IMR-90 (cell line): ENCODE measurements around the gene ARID4B. TPM values are rescaled to one million over a fixed set of nuclear protein-coding genes. Genes with fewer than 3 reads are reported as not detected.
A peak's percentile ranks its signal among the peaks of the same experiment; 100 is the strongest.

Source experiments
- ATAC-seq: fragments of 200-7000 bp; cut with Tn5 transposase; 2 replicates; pipeline ENCODE4 v1.9.1; 2020; ENCODE audit warnings: low read depth, mild to moderate bottlenecking, moderate library complexity
- BruUV-seq: library from RNA; stranded (reverse); fragments of 400-500 nt; replicated peaks from 2 replicates; lab custom pipeline; 2021; lab: Mats Ljungman, UMichigan
- CTCF ChIA-PET: fragments of 300-600 bp; formaldehyde crosslinking; extraction: SDS; loops from one replicate; lab custom pipeline; 2021; ENCODE audit warnings: antibody characterized with exemption; lab: Yijun Ruan, JAX
- POLR2A ChIA-PET: fragments of 300-600 bp; sonication (Branson Sonifier 250); formaldehyde crosslinking; loops from one replicate; lab custom pipeline; 2022; ENCODE audit warnings: antibody characterized with exemption; ENCODE audit not compliant: unreplicated experiment; lab: Charles Lee
- DNase-seq: peaks from one replicate; pipeline ENCODE4 v3.0.0; 2013
- H2AFZ ChIP-seq: replicated peaks from 2 replicates; pipeline ENCODE3; 2013; ENCODE audit warnings: low read length, mild to moderate bottlenecking; ENCODE audit not compliant: poor library complexity
- H2AK5ac ChIP-seq: 2 replicates; pipeline ENCODE4 v1.6.1; 2013; ENCODE audit warnings: low read depth, low read length, inconsistent platforms
- H2AK9ac ChIP-seq: replicated peaks from 2 replicates; pipeline ENCODE3; 2013; ENCODE audit warnings: mild to moderate bottlenecking, low read depth, low read length, moderate library complexity; ENCODE audit not compliant: poor library complexity
- H2BK120ac ChIP-seq: 2 replicates; pipeline ENCODE4 v1.6.1; 2013; ENCODE audit warnings: low read depth, low read length, inconsistent platforms
- H2BK15ac ChIP-seq: 3 replicates; pipeline ENCODE4 v1.6.1; 2013; ENCODE audit warnings: low read depth, low read length, inconsistent platforms
- H2BK20ac ChIP-seq: 2 replicates; pipeline ENCODE4 v1.6.1; 2013; ENCODE audit warnings: low read depth, mild to moderate bottlenecking, inconsistent platforms, low read length, moderate library complexity
- H2BK5ac ChIP-seq: 2 replicates; pipeline ENCODE4 v1.6.1; 2013; ENCODE audit warnings: mild to moderate bottlenecking, low read depth, low read length, inconsistent platforms; ENCODE audit not compliant: poor library complexity, severe bottlenecking
- H3K14ac ChIP-seq: replicated peaks from 2 replicates; pipeline ENCODE4 v1.6.1; 2013; ENCODE audit warnings: low read depth, low read length, inconsistent platforms
- H3K18ac ChIP-seq: 2 replicates; pipeline ENCODE4 v1.6.1; 2013; ENCODE audit warnings: low read depth, low read length, control low read depth
- H3K23ac ChIP-seq: 2 replicates; pipeline ENCODE4 v1.6.1; 2013; ENCODE audit warnings: low read depth, low read length, inconsistent platforms
- H3K27ac ChIP-seq: 2 replicates; pipeline ENCODE4 v1.5.1; 2013; ENCODE audit warnings: mild to moderate bottlenecking, control low read depth, low read length; ENCODE audit not compliant: insufficient read depth
- H3K27me3 ChIP-seq: 2 replicates; pipeline ENCODE4 v1.6.1; 2013; ENCODE audit warnings: low read length; ENCODE audit not compliant: control insufficient read depth, insufficient read depth
- H3K36me3 ChIP-seq: 2 replicates; pipeline ENCODE4 v1.6.1; 2013; ENCODE audit warnings: low read length, mixed read lengths; ENCODE audit not compliant: control insufficient read depth, insufficient read depth
- H3K4ac ChIP-seq: 2 replicates; pipeline ENCODE4 v1.6.1; 2013; ENCODE audit warnings: low read depth, low read length, inconsistent platforms
- H3K4me1 ChIP-seq: 2 replicates; pipeline ENCODE4 v1.6.1; 2013; ENCODE audit warnings: low read length, mixed read lengths; ENCODE audit not compliant: control insufficient read depth, insufficient read depth
- H3K4me2 ChIP-seq: 2 replicates; pipeline ENCODE4 v1.6.1; 2013; ENCODE audit warnings: low read depth, mild to moderate bottlenecking, control low read depth, low read length, moderate library complexity
- H3K4me3 ChIP-seq: 2 replicates; pipeline ENCODE4 v1.5.1; 2013; ENCODE audit warnings: low read depth, mild to moderate bottlenecking, control low read depth, low read length, moderate library complexity; ENCODE audit not compliant: insufficient read depth
- H3K56ac ChIP-seq: 2 replicates; pipeline ENCODE4 v1.6.1; 2013; ENCODE audit warnings: low read length, inconsistent platforms; ENCODE audit not compliant: insufficient read depth; ENCODE audit errors: extremely low read depth
- H3K79me1 ChIP-seq, 2 experiments: 2 replicates each; pipeline ENCODE4 v1.6.1; 2013; ENCODE audit warnings: low read length in 2 of 2, inconsistent platforms in 1 of 2, low read depth in 1 of 2
- H3K9ac ChIP-seq: 2 replicates; pipeline ENCODE4 v1.6.1; 2013; ENCODE audit warnings: low read depth, low read length, control low read depth
- H3K9me1 ChIP-seq: 2 replicates; pipeline ENCODE4 v1.6.1; 2013; ENCODE audit warnings: low read length, inconsistent platforms; ENCODE audit not compliant: insufficient read depth
- H3K9me3 ChIP-seq: 2 replicates; pipeline ENCODE4 v1.6.1; 2013; ENCODE audit warnings: low read length; ENCODE audit not compliant: control insufficient read depth, insufficient read depth
- H4K20me1 ChIP-seq: 2 replicates; pipeline ENCODE4 v1.6.1; 2013; ENCODE audit warnings: low read length, inconsistent platforms; ENCODE audit not compliant: insufficient read depth
- H4K5ac ChIP-seq: 2 replicates; pipeline ENCODE4 v1.6.1; 2013; ENCODE audit warnings: mild to moderate bottlenecking, low read depth, low read length, control low read depth
- H4K8ac ChIP-seq, 2 experiments: 2 replicates each; pipeline ENCODE4 v1.6.1; 2013; ENCODE audit warnings: low read depth in 2 of 2, low read length in 2 of 2, control low read depth in 1 of 2, inconsistent platforms in 1 of 2
- H4K91ac ChIP-seq: 2 replicates; pipeline ENCODE4 v1.6.1; 2013; ENCODE audit warnings: low read depth, low read length, inconsistent platforms; ENCODE audit not compliant: insufficient read depth
- CHD1 ChIP-seq: IDR thresholded peaks from 2 replicates; pipeline ENCODE4 v1.6.1; 2012; ENCODE audit warnings: low read depth, low read length, improper control_type of control experiment
- FOS ChIP-seq: fragments of 150-350 bp; IDR thresholded peaks from 2 replicates; pipeline ENCODE4 v1.6.1; 2016; ENCODE audit warnings: low read depth, low read length
- WGBS, 2 experiments: methylation state at CpG; one replicate each; pipeline versions ENCODE4 v1.1.5 to v1.1.7; 2013; ENCODE audit warnings: missing lambda C conversion rate in 2 of 2; ENCODE audit not compliant: insufficient read length in 1 of 2; ENCODE audit errors: extremely low coverage in 2 of 2; 5-methylcytosine and 5-hydroxymethylcytosine counted together
- dilution Hi-C: fragments of 300-500 bp; cut with HindIII; formaldehyde crosslinking; loops from one replicate; pipeline ENCODE4 v1.14.3; 2018; ENCODE audit warnings: low sequenced_read_pairs; ENCODE audit not compliant: unreplicated experiment
- in situ Hi-C: fragments of 300-500 bp; cut with MboI; formaldehyde crosslinking; loops from 3 replicates; pipeline ENCODE4 v1.14.3; 2019; ENCODE audit warnings: low sequenced_read_pairs, inconsistent platforms, mixed read lengths
- intact Hi-C: fragments of 100-400 bp; cut with micrococcal nuclease; formaldehyde crosslinking; loops from 2 replicates; pipeline ENCODE4 v1.10.0; 2022
- polyA plus RNA-seq, 3 experiments: library from polyadenylated mRNA; depleted of rRNA; stranded (reverse); fragments of >200 nt; gene quantifications; 2 replicates each; pipeline ENCODE4 v1.2.3, GENCODE V29; 2012; ENCODE audit warnings: low replicate concordance in 1 of 3
- total RNA-seq: library from RNA; depleted of rRNA; stranded (reverse); fragments of >200 nt; gene quantifications from 2 replicates; pipeline ENCODE4 v1.2.3, GENCODE V29; 2012
- TF ChIP-seq, protein P1 (sequence below): conservative IDR thresholded peaks from 2 replicates; pipeline ENCODE4 v1.5.1; 2012; ENCODE audit warnings: mild to moderate bottlenecking, low read depth, low read length, improper control_type of control experiment
- TF ChIP-seq, protein P2 (sequence below): fragments of 150-350 bp; IDR thresholded peaks from 2 replicates; pipeline ENCODE4 v1.6.1; 2017; ENCODE audit warnings: mild to moderate bottlenecking, antibody characterized with exemption, low read length, low read depth

ARID4B gene
- total and polyA plus RNA-seq, 2 of the 4 experiments (the other 2 are of a cell fraction), result 8.5 to 16.0 TPM

DNA sequence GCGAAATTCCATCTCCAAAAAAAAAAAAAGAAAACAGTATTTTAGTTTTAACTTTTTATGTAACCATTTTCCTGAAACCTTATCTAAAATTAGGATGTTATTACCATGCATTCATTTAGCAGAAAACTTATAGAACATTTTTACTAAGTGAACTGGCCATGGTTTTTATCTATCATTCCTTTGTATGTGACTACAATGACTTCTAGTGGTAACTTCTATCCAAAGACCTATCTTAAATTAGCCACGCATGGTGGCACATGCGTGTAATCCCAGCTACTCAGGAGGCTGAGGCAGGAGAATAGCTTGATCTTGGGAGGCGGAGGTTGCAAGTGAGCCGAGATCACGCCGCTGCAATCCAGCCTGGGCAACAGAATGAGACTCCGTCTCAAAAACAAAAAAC lies 11.8 kb upstream of the ARID4B start:
- intact Hi-C loops (no loop called here), dilution Hi-C loops (no loop called here), in situ Hi-C loops (no loop called here)
- Histone ChIP-seq H2BK20ac (no peak overlapping the region), H3K23ac (no peak overlapping the region), H3K27me3 (no peaks in the 10 kb centered on the region), H3K79me1 (peaks cover 16 to 25% of the 10 kb centered on the region in 2 experiments; a peak in 3 of 4 replicates), H3K14ac (no peak overlapping the region), H2BK120ac (no peak overlapping the region), H3K4me2 (no peak overlapping the region), H3K4ac (no peak overlapping the region), H3K9ac (no peak overlapping the region), H4K20me1 (no peaks in the 10 kb centered on the region), H2AFZ (no peak overlapping the region), H3K56ac (no peak overlapping the region), H3K4me3 (no peak overlapping the region), H3K4me1 (peaks cover 2% of the 10 kb centered on the region), H2BK15ac (no peak overlapping the region), H4K5ac (no peak overlapping the region), H4K91ac (no peak overlapping the region), H3K27ac (no peak overlapping the region), H2BK5ac (no peak overlapping the region), H3K9me3 (no peaks in the 10 kb centered on the region), H2AK9ac (no peak overlapping the region), H2AK5ac (no peak overlapping the region), H3K18ac (no peak overlapping the region), H4K8ac (no peak overlapping the region), H3K9me1 (no peaks in the 10 kb centered on the region), H3K36me3 (peaks cover 27% of the 10 kb centered on the region)
- no TSS peak for BruUV-seq
- POLR2A ChIA-PET, result no interaction called here
- ATAC-seq (no peak), DNase-seq (no peak)
- TF ChIP-seq FOS, result no peak
- TF ChIP-seq, protein P1, sequence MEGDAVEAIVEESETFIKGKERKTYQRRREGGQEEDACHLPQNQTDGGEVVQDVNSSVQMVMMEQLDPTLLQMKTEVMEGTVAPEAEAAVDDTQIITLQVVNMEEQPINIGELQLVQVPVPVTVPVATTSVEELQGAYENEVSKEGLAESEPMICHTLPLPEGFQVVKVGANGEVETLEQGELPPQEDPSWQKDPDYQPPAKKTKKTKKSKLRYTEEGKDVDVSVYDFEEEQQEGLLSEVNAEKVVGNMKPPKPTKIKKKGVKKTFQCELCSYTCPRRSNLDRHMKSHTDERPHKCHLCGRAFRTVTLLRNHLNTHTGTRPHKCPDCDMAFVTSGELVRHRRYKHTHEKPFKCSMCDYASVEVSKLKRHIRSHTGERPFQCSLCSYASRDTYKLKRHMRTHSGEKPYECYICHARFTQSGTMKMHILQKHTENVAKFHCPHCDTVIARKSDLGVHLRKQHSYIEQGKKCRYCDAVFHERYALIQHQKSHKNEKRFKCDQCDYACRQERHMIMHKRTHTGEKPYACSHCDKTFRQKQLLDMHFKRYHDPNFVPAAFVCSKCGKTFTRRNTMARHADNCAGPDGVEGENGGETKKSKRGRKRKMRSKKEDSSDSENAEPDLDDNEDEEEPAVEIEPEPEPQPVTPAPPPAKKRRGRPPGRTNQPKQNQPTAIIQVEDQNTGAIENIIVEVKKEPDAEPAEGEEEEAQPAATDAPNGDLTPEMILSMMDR, result peak; percentile 7; the same call in 1 of the 2 replicates
- no peak for TF ChIP-seq CHD1
- TF ChIP-seq, protein P2, sequence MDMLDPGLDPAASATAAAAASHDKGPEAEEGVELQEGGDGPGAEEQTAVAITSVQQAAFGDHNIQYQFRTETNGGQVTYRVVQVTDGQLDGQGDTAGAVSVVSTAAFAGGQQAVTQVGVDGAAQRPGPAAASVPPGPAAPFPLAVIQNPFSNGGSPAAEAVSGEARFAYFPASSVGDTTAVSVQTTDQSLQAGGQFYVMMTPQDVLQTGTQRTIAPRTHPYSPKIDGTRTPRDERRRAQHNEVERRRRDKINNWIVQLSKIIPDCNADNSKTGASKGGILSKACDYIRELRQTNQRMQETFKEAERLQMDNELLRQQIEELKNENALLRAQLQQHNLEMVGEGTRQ, result no peak
- no CpG with 5 or more reads among the region's 8 CpGs for WGBS, 2 experiments
- CTCF ChIA-PET, result no interaction called here
